ENCODE results near the gene ATXN1.

GRCh38 chr6:16285467-16286150 lies 475.7 kb downstream of the ATXN1 start:
- TF ChIP-seq POLR2A (IDR thresholded peaks at IDR 0.05) (no peak), CTCF (IDR thresholded peaks at IDR 0.05) (no peak)
